B cell (primary cell): Measurements from ENCODE around the gene SPINT3. TPM values are rescaled to one million over a fixed set of nuclear protein-coding genes. Genes with fewer than 3 reads are reported as not detected.
"Not testable (repeated sequence)": the region's sequence is repeated elsewhere in the genome, so short reads cannot be mapped to it uniquely, and the experiment has no call there.

Experiments used
- ATAC-seq: fragments of 200-7000 bp; cut with Tn5 transposase; one replicate; pipeline ENCODE4 v1.10.0; 2021; ENCODE audit warnings: low read depth, mild to moderate bottlenecking, moderate number of reproducible peaks, moderate library complexity
- CTCF ChIA-PET: fragments of 350-600 bp; sonication (Branson Sonifier 250); formaldehyde crosslinking; loops from one replicate; lab custom pipeline; 2021; ENCODE audit warnings: antibody characterized with exemption, inconsistent platforms; lab: Charles Lee
- POLR2A ChIA-PET: fragments of 350-600 bp; sonication (Branson Sonifier 250); formaldehyde crosslinking; loops from one replicate; lab custom pipeline; 2021; ENCODE audit warnings: antibody characterized with exemption; lab: Charles Lee
- DNase-seq: peaks from one replicate; pipeline ENCODE4 v3.0.0; 2013
- H2AFZ ChIP-seq: 2 replicates; pipeline ENCODE4 v1.6.1; 2012; ENCODE audit warnings: mild to moderate bottlenecking, low read depth, low read length; ENCODE audit not compliant: insufficient read depth, poor library complexity, severe bottlenecking
- H3K27ac ChIP-seq, 2 donors: 1 replicate in 1 of 2; 2 replicates in 1 of 2; pipeline ENCODE4 v1.5.1; 2012 to 2013; ENCODE audit warnings: low read length in 2 of 2, mild to moderate bottlenecking in 2 of 2, moderate library complexity in 1 of 2
- H3K27me3 ChIP-seq, 4 experiments: fragments of 200-600 bp in 1 of 4; sonication (generic) in 1 of 4; replicated peaks in 1 of 4; 1 replicate in 2 of 4; 2 replicates in 2 of 4; pipeline versions ENCODE4 v1.6.1 to v1.7.0; 2013 to 2016; ENCODE audit warnings: low read length in 3 of 4, mild to moderate bottlenecking in 2 of 4, mixed read lengths in 1 of 4, moderate library complexity in 1 of 4; ENCODE audit not compliant: insufficient read depth in 4 of 4, control insufficient read depth in 3 of 4; ENCODE audit errors: control extremely low read depth in 1 of 4
- H3K36me3 ChIP-seq, 2 experiments: replicated peaks in 1 of 2; 1 replicate in 1 of 2; 2 replicates in 1 of 2; pipeline versions ENCODE4 v1.6.1 to v1.7.1; 2013; ENCODE audit warnings: low read length in 1 of 2; ENCODE audit not compliant: insufficient read depth in 2 of 2, control insufficient read depth in 1 of 2; ENCODE audit errors: control extremely low read depth in 1 of 2, extremely low read depth in 1 of 2
- H3K4me1 ChIP-seq, 2 donors: fragments of 200-600 bp in 1 of 2; sonication (generic) in 1 of 2; 1 replicate in 1 of 2; 2 replicates in 1 of 2; pipeline versions ENCODE4 v1.5.1 to v1.6.1; 2013 to 2017; ENCODE audit warnings: low read length in 2 of 2; ENCODE audit not compliant: control insufficient read depth in 2 of 2, insufficient read depth in 2 of 2
- H3K4me2 ChIP-seq: replicated peaks from 2 replicates; pipeline ENCODE3; 2012; ENCODE audit warnings: mild to moderate bottlenecking, low read depth, low read length; ENCODE audit not compliant: poor library complexity, severe bottlenecking
- H3K4me3 ChIP-seq, 5 experiments: fragments of 200-600 bp in 1 of 5; sonication (generic) in 1 of 5; 1 replicate in 3 of 5; 2 replicates in 2 of 5; pipeline versions ENCODE4 v1.5.1 to v1.7.0; 2011 to 2016; ENCODE audit warnings: low read length in 4 of 5, mild to moderate bottlenecking in 4 of 5, low read depth in 2 of 5, control low read depth in 1 of 5, moderate library complexity in 1 of 5; ENCODE audit not compliant: insufficient read depth in 1 of 5; ENCODE audit errors: control extremely low read depth in 1 of 5, extremely low read depth in 1 of 5
- H3K79me2 ChIP-seq: fragments of 200-600 bp; sonication (generic); one replicate; pipeline ENCODE4 v1.6.0; 2016; ENCODE audit warnings: low read length; ENCODE audit not compliant: control insufficient read depth, insufficient read depth
- H3K9ac ChIP-seq: fragments of 200-600 bp; sonication (generic); 2 replicates; pipeline ENCODE4 v1.6.1; 2017; ENCODE audit warnings: mild to moderate bottlenecking, low read length, moderate library complexity
- H3K9me3 ChIP-seq, 3 donors: one replicate each; pipeline versions ENCODE4 v1.6.1 to v1.7.1; 2013; ENCODE audit warnings: low read length in 2 of 3; ENCODE audit not compliant: control insufficient read depth in 2 of 3, insufficient read depth in 1 of 3; ENCODE audit errors: control extremely low read depth in 1 of 3
- H4K20me1 ChIP-seq: 2 replicates; pipeline ENCODE4 v1.6.0; 2012; ENCODE audit warnings: mild to moderate bottlenecking, low read length; ENCODE audit not compliant: insufficient read depth, control insufficient read depth, poor library complexity, severe bottlenecking
- H3K27ac Mint-ChIP-seq: one replicate; pipeline ENCODE4 v1.8.0; 2021; ENCODE audit warnings: mixed read lengths
- H3K27me3 Mint-ChIP-seq: one replicate; pipeline ENCODE4 v1.8.0; 2021; ENCODE audit warnings: mixed read lengths
- H3K4me1 Mint-ChIP-seq: one replicate; pipeline ENCODE4 v1.8.0; 2021; ENCODE audit warnings: mixed read lengths
- H3K4me3 Mint-ChIP-seq: one replicate; pipeline ENCODE4 v1.8.0; 2021; ENCODE audit warnings: mixed read lengths
- H3K9me3 Mint-ChIP-seq: one replicate; pipeline ENCODE4 v1.8.0; 2022; ENCODE audit warnings: mixed read lengths; ENCODE audit not compliant: insufficient read depth
- EZH2 ChIP-seq: IDR thresholded peaks from 2 replicates; pipeline ENCODE4 v1.6.1; 2012; ENCODE audit warnings: borderline replicate concordance, low read depth, mild to moderate bottlenecking, moderate library complexity, low read length; ENCODE audit not compliant: insufficient read depth, poor library complexity, severe bottlenecking
- WGBS: methylation state at CpG from one replicate; pipeline ENCODE4 v1.1.5; 2013; ENCODE audit warnings: missing lambda C conversion rate; ENCODE audit not compliant: insufficient coverage; 5-methylcytosine and 5-hydroxymethylcytosine counted together
- intact Hi-C: fragments of 100-400 bp; cut with micrococcal nuclease; formaldehyde crosslinking; loops from one replicate; pipeline ENCODE4 v1.10.0; 2022
- polyA plus RNA-seq: library from polyadenylated mRNA; depleted of rRNA; stranded (reverse); fragments of >200 nt; gene quantifications from 2 replicates; pipeline ENCODE4 v1.2.3, GENCODE V29; 2012
- total RNA-seq, 2 donors: library from RNA; stranded (reverse); fragments of 120-200 nt in 1 of 2; gene quantifications; 1 replicate in 1 of 2; 2 replicates in 1 of 2; pipeline versions ENCODE4 v1.2.3 to v1.2.4, GENCODE V29; 2013 to 2022
- TF ChIP-seq, protein P1 (sequence below): fragments of 200-600 bp; IDR thresholded peaks from one replicate; pipeline ENCODE4 v1.8.0; 2022; ENCODE audit warnings: antibody characterized with exemption, mild to moderate bottlenecking

SPINT3 gene
- total and polyA plus RNA-seq, 2 donors (not counting 1 experiment from before 2014, with no cell fraction given), result not detected

DNA sequence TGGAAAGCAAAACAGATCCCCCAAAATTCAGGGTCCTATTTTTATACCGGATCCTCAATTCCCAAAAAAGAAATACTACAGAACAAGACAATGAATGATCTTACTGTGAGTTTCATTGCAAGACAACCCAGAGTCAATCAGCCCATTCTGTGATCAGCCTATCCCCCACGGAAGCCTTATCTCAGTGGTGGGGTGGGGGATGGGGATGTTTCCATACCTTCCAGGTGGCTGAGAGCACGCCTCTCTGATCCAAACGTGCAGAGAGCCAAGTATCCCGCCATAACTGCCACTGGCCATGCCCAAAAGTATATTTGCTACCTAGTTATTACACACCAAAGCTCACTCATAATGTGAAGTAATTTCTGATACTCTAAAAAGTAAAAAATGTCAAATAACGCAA, 30.7 kb downstream of the SPINT3 start:
- H3K9me3 ChIP-seq, result no peaks in the 10 kb centered on the region
- no peak overlapping the region for H2AFZ ChIP-seq
- H3K27me3 ChIP-seq, result peaks cover 0 to 33% (median 9%) of the 10 kb centered on the region in 4 experiments
- no peak overlapping the region for H3K4me2 ChIP-seq
- CTCF ChIA-PET, result interaction anchor here (1.2 to 2.4 kb wide), 7 partner anchors 20 to 190 kb away, joined by 3 to 13 read pairs (median 6); partner anchors contain the start of gene SYS1
- H3K36me3 ChIP-seq, result no peaks in the 10 kb centered on the region
- H3K4me1 ChIP-seq, result no peaks in the 10 kb centered on the region
- no peak for ATAC-seq
- intact Hi-C loops, result no loop called here
- Mint-ChIP-seq H3K27ac (no peak overlapping the region), H3K27me3 (peaks cover 54% of the 10 kb centered on the region), H3K4me3 (no peak overlapping the region), H3K9me3 (no peaks in the 10 kb centered on the region), H3K4me1 (no peaks in the 10 kb centered on the region)
- no peak for DNase-seq
- TF ChIP-seq EZH2, result no peak
- TF ChIP-seq, protein P1, sequence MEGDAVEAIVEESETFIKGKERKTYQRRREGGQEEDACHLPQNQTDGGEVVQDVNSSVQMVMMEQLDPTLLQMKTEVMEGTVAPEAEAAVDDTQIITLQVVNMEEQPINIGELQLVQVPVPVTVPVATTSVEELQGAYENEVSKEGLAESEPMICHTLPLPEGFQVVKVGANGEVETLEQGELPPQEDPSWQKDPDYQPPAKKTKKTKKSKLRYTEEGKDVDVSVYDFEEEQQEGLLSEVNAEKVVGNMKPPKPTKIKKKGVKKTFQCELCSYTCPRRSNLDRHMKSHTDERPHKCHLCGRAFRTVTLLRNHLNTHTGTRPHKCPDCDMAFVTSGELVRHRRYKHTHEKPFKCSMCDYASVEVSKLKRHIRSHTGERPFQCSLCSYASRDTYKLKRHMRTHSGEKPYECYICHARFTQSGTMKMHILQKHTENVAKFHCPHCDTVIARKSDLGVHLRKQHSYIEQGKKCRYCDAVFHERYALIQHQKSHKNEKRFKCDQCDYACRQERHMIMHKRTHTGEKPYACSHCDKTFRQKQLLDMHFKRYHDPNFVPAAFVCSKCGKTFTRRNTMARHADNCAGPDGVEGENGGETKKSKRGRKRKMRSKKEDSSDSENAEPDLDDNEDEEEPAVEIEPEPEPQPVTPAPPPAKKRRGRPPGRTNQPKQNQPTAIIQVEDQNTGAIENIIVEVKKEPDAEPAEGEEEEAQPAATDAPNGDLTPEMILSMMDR, result no peak
- no peaks in the 10 kb centered on the region for H4K20me1 ChIP-seq
- POLR2A ChIA-PET, result no interaction called here
- no peaks in the 10 kb centered on the region for H3K79me2 ChIP-seq
- no peak overlapping the region for H3K9ac ChIP-seq
- H3K27ac ChIP-seq, result no peak overlapping the region
- 90% methylated on average over 2 of the region's 6 CpGs for WGBS
- H3K4me3 ChIP-seq, result no peak overlapping the region

DNA sequence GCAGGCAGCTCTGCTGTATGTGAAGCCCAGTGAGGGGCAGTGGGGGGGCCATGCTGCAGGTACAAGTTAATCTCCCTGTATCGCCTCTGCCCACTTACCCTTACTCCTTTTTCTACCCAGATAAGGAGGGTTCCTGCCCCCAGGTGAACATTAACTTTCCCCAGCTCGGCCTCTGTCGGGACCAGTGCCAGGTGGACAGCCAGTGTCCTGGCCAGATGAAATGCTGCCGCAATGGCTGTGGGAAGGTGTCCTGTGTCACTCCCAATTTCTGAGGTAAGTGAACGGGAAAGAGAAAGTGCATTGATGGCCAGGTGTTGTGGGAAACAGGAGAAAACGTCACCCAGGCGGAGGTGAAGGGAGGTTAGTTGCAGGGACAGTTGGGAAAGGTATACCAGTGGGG, 35.6 kb downstream of the SPINT3 start:
- Mint-ChIP-seq H3K4me3 (no peak overlapping the region), H3K4me1 (no peaks in the 10 kb centered on the region), H3K27ac (no peak overlapping the region), H3K27me3 (peaks cover 46% of the 10 kb centered on the region), H3K9me3 (no peaks in the 10 kb centered on the region)
- no peak overlapping the region for H3K27ac ChIP-seq
- intact Hi-C loops, result no loop called here
- no peak overlapping the region for H2AFZ ChIP-seq
- WGBS, result 97% methylated on average over 6 of the region's 7 CpGs
- no peaks in the 10 kb centered on the region for H3K36me3 ChIP-seq
- H3K9me3 ChIP-seq, result peaks cover 0 to 11% (median 0%) of the 10 kb centered on the region in 3 donors
- no peak overlapping the region for H3K9ac ChIP-seq
- H3K27me3 ChIP-seq, result peaks cover 0 to 27% (median 8%) of the 10 kb centered on the region in 4 experiments
- CTCF ChIA-PET, result interaction anchor here (0.7 to 1.1 kb wide), 2 partner anchors 157 to 924 kb away, joined by 3 read pairs; no protein-coding TSS in a partner anchor
- H3K79me2 ChIP-seq, result no peaks in the 10 kb centered on the region
- H3K4me2 ChIP-seq, result no peak overlapping the region
- DNase-seq, result no peak
- no peak overlapping the region for H3K4me3 ChIP-seq
- POLR2A ChIA-PET, result no interaction called here
- H4K20me1 ChIP-seq, result no peaks in the 10 kb centered on the region
- ATAC-seq, result no peak
- H3K4me1 ChIP-seq, result no peaks in the 10 kb centered on the region
- no peak for TF ChIP-seq EZH2
- TF ChIP-seq, protein P1, result no peak

DNA sequence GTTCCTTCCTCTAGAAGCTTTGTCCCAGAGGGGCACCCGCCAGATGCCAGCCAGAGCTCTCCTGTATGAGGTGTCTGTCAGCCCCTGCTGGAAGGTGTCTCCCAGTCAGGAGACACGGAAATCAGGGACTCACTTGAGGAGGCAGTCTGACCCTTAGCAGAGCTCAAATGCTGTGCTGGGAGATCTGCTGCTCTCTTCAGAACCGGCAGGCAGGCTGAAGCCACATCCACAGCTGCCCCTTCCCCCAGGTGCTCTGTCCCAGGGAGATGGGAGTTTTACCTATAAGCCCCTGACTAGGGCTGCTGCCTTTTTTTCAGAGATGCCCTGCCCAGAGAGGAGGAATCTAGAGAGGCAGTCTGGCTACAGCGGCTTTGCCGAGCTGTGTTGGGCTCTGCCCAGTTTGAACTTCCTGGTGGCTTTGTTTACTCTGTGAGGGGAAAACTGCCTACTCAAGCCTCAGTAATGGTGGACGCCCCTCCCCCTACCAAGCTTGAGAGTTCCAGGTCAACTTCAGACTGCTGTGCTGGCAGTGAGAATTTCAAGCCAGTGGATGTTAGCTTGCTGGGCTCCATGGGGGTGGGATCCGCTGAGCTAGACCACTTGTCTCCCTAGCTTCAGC, 37.8 kb downstream of the SPINT3 start:
- H3K9me3 Mint-ChIP-seq, H3K9ac ChIP-seq, ATAC-seq, intact Hi-C loops, H4K20me1 ChIP-seq, H3K4me3 Mint-ChIP-seq, H3K4me1 ChIP-seq, POLR2A ChIA-PET, H3K4me2 ChIP-seq, H3K79me2 ChIP-seq, H3K4me3 ChIP-seq, H3K4me1 Mint-ChIP-seq, H3K27ac ChIP-seq, H2AFZ ChIP-seq, H3K36me3 ChIP-seq, H3K27ac Mint-ChIP-seq, CTCF ChIA-PET, DNase-seq: not testable (repeated sequence)
- H3K27me3 Mint-ChIP-seq, result peaks cover 38% of the 10 kb centered on the region
- WGBS, result 96% methylated on average over 4 of the region's 7 CpGs
- Histone ChIP-seq H3K27me3 (peaks cover 0 to 23% (median 7%) of the 10 kb centered on the region in 4 experiments), H3K9me3 (peaks cover 0 to 11% (median 0%) of the 10 kb centered on the region in 3 donors)
